NCI-H524 treated with DMSO at 0.1 percent for 48 hours (cell line): ENCODE data around the gene SYNJ1.
"Not testable (repeated sequence)": the region's sequence is repeated elsewhere in the genome, so short reads cannot be mapped to it uniquely, and the experiment has no call there.

Source experiments
- DNase-seq: peaks from one replicate; lab custom pipeline; 2025; lab: John Stamatoyannopoulos, UW

The SYNJ1 gene

GRCh38 chr21:32695482-32695881, 32.3 kb downstream of the SYNJ1 start:
- DNase-seq = not testable (repeated sequence)

GRCh38 chr21:32693581-32693980, 34.2 kb downstream of the SYNJ1 start:
- no peak for DNase-seq

- DNase-seq = no peak
Measured at GRCh38 chr21:32690085-32690484, 37.7 kb downstream of the SYNJ1 start.

- DNase-seq = no peak
Measured at GRCh38 chr21:32687643-32688345, 40.0 kb downstream of the SYNJ1 start.

- peak; percentile 66 for DNase-seq
Measured at GRCh38 chr21:32682696-32683474, 44.9 kb downstream of the SYNJ1 start.

GRCh38 chr21:32674731-32675130, 53.1 kb downstream of the SYNJ1 start:
- DNase-seq = no peak

GRCh38 chr21:32674038-32674437, 53.8 kb downstream of the SYNJ1 start:
- no peak for DNase-seq

GRCh38 chr21:32666258-32666657, 61.6 kb downstream of the SYNJ1 start:
- DNase-seq = no peak

- not testable (repeated sequence) for DNase-seq
Measured at GRCh38 chr21:32664095-32664494, 63.7 kb downstream of the SYNJ1 start.

GRCh38 chr21:32661981-32662380, 65.8 kb downstream of the SYNJ1 start:
- DNase-seq = not testable (repeated sequence)

GRCh38 chr21:32661026-32661782, 66.6 kb downstream of the SYNJ1 start:
- DNase-seq = not testable (repeated sequence)

- DNase-seq = no peak
Measured at GRCh38 chr21:32658524-32658923, 69.3 kb downstream of the SYNJ1 start.

- DNase-seq = peak; percentile 19
Measured at GRCh38 chr21:32653326-32653901, 74.4 kb downstream of the SYNJ1 start.

GRCh38 chr21:32648165-32648564, 79.6 kb downstream of the SYNJ1 start:
- DNase-seq = no peak

- no peak for DNase-seq
Measured at GRCh38 chr21:32645261-32646182, 82.3 kb downstream of the SYNJ1 start.

- DNase-seq = no peak
Measured at GRCh38 chr21:32641710-32642698, 85.8 kb downstream of the SYNJ1 start.

- DNase-seq = no peak
Measured at GRCh38 chr21:32626621-32627196, 101.1 kb downstream of the SYNJ1 start.

- DNase-seq = not testable (repeated sequence)
Measured at GRCh38 chr21:32618218-32618617, 109.6 kb downstream of the SYNJ1 start.

GRCh38 chr21:32613436-32614043, 114.3 kb downstream of the SYNJ1 start:
- DNase-seq = no peak
